K562 (cell line): ENCODE results near the gene VMP1. TPM values are rescaled to one million over a fixed set of nuclear protein-coding genes. Genes with fewer than 3 reads are reported as not detected.

Experiments
- ATAC-seq: fragments of 200-7000 bp; cut with Tn5 transposase; 3 replicates; pipeline ENCODE4 v1.9.1; 2020; ENCODE audit warnings: moderate library complexity
- BruUV-seq: library from RNA; stranded (reverse); fragments of 400-500 nt; replicated peaks from 2 replicates; lab custom pipeline; 2021; lab: Mats Ljungman, UMichigan
- CTCF ChIA-PET: fragments of 300-600 bp; formaldehyde crosslinking; extraction: SDS; loops from one replicate; lab custom pipeline; 2021; ENCODE audit warnings: low intra/inter-chr PET ratio; lab: Yijun Ruan, JAX
- POLR2A ChIA-PET: fragments of 300-600, 350-650 bp; sonication (Branson Sonifier 250); formaldehyde crosslinking; extraction: SDS; loops from one replicate; lab custom pipeline; 2021; ENCODE audit warnings: antibody characterized with exemption, inconsistent platforms; lab: Yijun Ruan, JAX
- DNase-seq, 4 experiments: peaks; one replicate each; pipeline versions ENCODE4 v3.0.0 to v3.0.0-alpha.2; 2011 to 2018; ENCODE audit warnings: low spot score in 3 of 4, mixed read lengths in 3 of 4; ENCODE audit errors: extremely low read depth in 1 of 4
- FAIRE-seq: peaks from 2 replicates; lab custom pipeline; 2011; peaks lifted over from hg19 to GRCh38; lab: Jason Lieb, UNC
- H2AFZ ChIP-seq: 2 replicates; pipeline ENCODE4 v1.6.0; 2011; ENCODE audit warnings: low read depth, low read length, control low read depth, inconsistent platforms
- H3K27ac ChIP-seq: fragments of 200-600 bp; 3 replicates; pipeline ENCODE4 v1.8.0; 2011; ENCODE audit warnings: low read depth, mild to moderate bottlenecking, control low read depth, inconsistent platforms, low read length, moderate library complexity, mixed read lengths; ENCODE audit errors: extremely low read depth
- H3K27me3 ChIP-seq, 2 experiments: fragments of 300-600 bp in 1 of 2; 2 replicates in 1 of 2; 3 replicates in 1 of 2; pipeline versions ENCODE4 v1.6.0 to v1.8.0; 2011; ENCODE audit warnings: inconsistent platforms in 2 of 2, low read length in 2 of 2, mild to moderate bottlenecking in 1 of 2, mixed read lengths in 1 of 2, moderate library complexity in 1 of 2; ENCODE audit not compliant: control insufficient read depth in 2 of 2, insufficient read depth in 2 of 2
- H3K36me3 ChIP-seq: fragments of 300-600 bp; 3 replicates; pipeline ENCODE4 v1.8.0; 2011; ENCODE audit warnings: mild to moderate bottlenecking, low read length, inconsistent platforms; ENCODE audit not compliant: control insufficient read depth, insufficient read depth
- H3K4me1 ChIP-seq, 2 experiments: fragments of 200-600 bp in 1 of 2; replicated peaks in 1 of 2; 2 replicates in 1 of 2; 3 replicates in 1 of 2; pipeline versions ENCODE4 v1.5.1 to v1.8.0; 2011; ENCODE audit warnings: inconsistent platforms in 2 of 2, low read length in 2 of 2, mild to moderate bottlenecking in 1 of 2, mixed read lengths in 1 of 2, moderate library complexity in 1 of 2; ENCODE audit not compliant: control insufficient read depth in 2 of 2, insufficient read depth in 2 of 2
- H3K4me2 ChIP-seq: 2 replicates; pipeline ENCODE4 v1.6.1; 2011; ENCODE audit warnings: low read length, control low read depth, inconsistent platforms, mixed read lengths; ENCODE audit not compliant: insufficient read depth
- H3K4me3 ChIP-seq: fragments of 200-600 bp; sonication (generic), shearing (Covaris generic); 2 replicates; pipeline ENCODE4 v1.5.1; 2016; ENCODE audit warnings: control low read depth, inconsistent platforms
- H3K79me2 ChIP-seq: fragments of 200-600 bp; 3 replicates; pipeline ENCODE4 v1.8.0; 2011; ENCODE audit warnings: low read length, inconsistent platforms; ENCODE audit not compliant: control insufficient read depth, insufficient read depth
- H3K9ac ChIP-seq, 2 experiments: 2 replicates each; pipeline versions ENCODE4 v1.6.0 to v1.6.1; 2011; ENCODE audit warnings: low read depth in 2 of 2, low read length in 2 of 2, control low read depth in 1 of 2, inconsistent platforms in 1 of 2, mild to moderate bottlenecking in 1 of 2, mixed read lengths in 1 of 2; ENCODE audit not compliant: insufficient read depth in 1 of 2
- H3K9me1 ChIP-seq: one replicate; pipeline ENCODE4 v1.6.0; 2011; ENCODE audit warnings: inconsistent platforms, mild to moderate bottlenecking, low read length, moderate library complexity; ENCODE audit not compliant: control insufficient read depth, insufficient read depth
- H3K9me3 ChIP-seq: replicated peaks from 2 replicates; pipeline ENCODE4 v1.5.1; 2011; ENCODE audit warnings: low read depth, low read length, inconsistent platforms; ENCODE audit not compliant: control insufficient read depth, insufficient read depth
- H4K20me1 ChIP-seq: replicated peaks from 2 replicates; pipeline ENCODE4 v1.6.1; 2011; ENCODE audit warnings: low read length, inconsistent platforms, mixed read lengths; ENCODE audit not compliant: control insufficient read depth, insufficient read depth
- C11orf30 ChIP-seq: fragments of 450-650 bp; IDR thresholded peaks from 2 replicates; pipeline ENCODE4 v1.6.1; 2016; ENCODE audit warnings: low read depth, mild to moderate bottlenecking
- CEBPG ChIP-seq, 3 experiments: fragments of 200-800 bp in 1 of 3; sonication (Bioruptor generic) in 1 of 3; sonication (generic) in 1 of 3; formaldehyde crosslinking in 1 of 3; IDR thresholded peaks in 2 of 3; conservative IDR thresholded peaks in 1 of 3; 2 replicates each; pipeline versions ENCODE4 v1.6.1 to v1.8.0; 2016 to 2022; ENCODE audit warnings: missing compliant biosample characterization in 2 of 3, missing genetic modification characterization in 2 of 3, mild to moderate bottlenecking in 1 of 3, missing genetic modification reagents in 1 of 3
- DACH1 ChIP-seq: fragments of 450-650 bp; IDR thresholded peaks from 2 replicates; pipeline ENCODE4 v1.6.1; 2018; ENCODE audit not compliant: partially characterized antibody
- E2F3 ChIP-seq: fragments of 250-450 bp; sonication (Bioruptor Pico); IDR thresholded peaks from 2 replicates; pipeline ENCODE4 v1.4.0; 2020; ENCODE audit warnings: mild to moderate bottlenecking
- MIER1 ChIP-seq: fragments of 450-650 bp; IDR thresholded peaks from 2 replicates; pipeline ENCODE4 v1.6.1; 2016; ENCODE audit warnings: antibody characterized with exemption, mild to moderate bottlenecking, low read depth
- POLR2A ChIP-seq: fragments of 450-650 bp; conservative IDR thresholded peaks from 2 replicates; pipeline ENCODE4 v1.6.1; 2016
- POLR2AphosphoS5 ChIP-seq: IDR thresholded peaks from 2 replicates; pipeline ENCODE4 v1.6.1; 2011; ENCODE audit warnings: mild to moderate bottlenecking, low read depth, low read length, moderate library complexity; ENCODE audit not compliant: control insufficient read depth, insufficient read depth
- POLR2G ChIP-seq: fragments of 200-400 bp; formaldehyde crosslinking; IDR thresholded peaks from 2 replicates; pipeline ENCODE4 v1.6.1; 2017; ENCODE audit warnings: low read depth, mild to moderate bottlenecking, antibody characterized with exemption, low read length, moderate library complexity
- POU5F1 ChIP-seq: fragments of 150-350 bp; IDR thresholded peaks from 2 replicates; pipeline ENCODE4 v1.6.1; 2014; ENCODE audit warnings: borderline replicate concordance, low read length, low read depth, mild to moderate bottlenecking; ENCODE audit not compliant: partially characterized antibody
- PREB ChIP-seq: sonication (generic); formaldehyde crosslinking; IDR thresholded peaks from 2 replicates; pipeline ENCODE4 v1.8.1; 2023; ENCODE audit warnings: mild to moderate bottlenecking, missing genetic modification reagents
- STAT5B ChIP-seq: fragments of 250-450 bp; sonication (Bioruptor Pico); IDR thresholded peaks from 2 replicates; pipeline ENCODE4 v1.8.0; 2021; ENCODE audit warnings: mild to moderate bottlenecking, inconsistent platforms
- SUPT5H ChIP-seq: fragments of 450-650 bp; IDR thresholded peaks from 2 replicates; pipeline ENCODE4 v1.6.1; 2016
- TAF9B ChIP-seq: fragments of 450-650 bp; IDR thresholded peaks from 2 replicates; pipeline ENCODE4 v1.6.1; 2018; ENCODE audit warnings: mild to moderate bottlenecking; ENCODE audit not compliant: partially characterized antibody
- THAP12 ChIP-seq: fragments of 250-450 bp; sonication (Bioruptor Pico); IDR thresholded peaks from 2 replicates; pipeline ENCODE4 v1.9.0; 2021; ENCODE audit warnings: mild to moderate bottlenecking, inconsistent platforms
- ZNF57 ChIP-seq: fragments of 450-650 bp; formaldehyde crosslinking; IDR thresholded peaks from 2 replicates; pipeline ENCODE4 v1.4.0; 2020; ENCODE audit warnings: mild to moderate bottlenecking, moderate library complexity
- WGBS: fragments of 100-300 bp; shearing (Covaris generic); methylation state at CpG from one replicate; pipeline ENCODE4 v1.1.6; 2016; ENCODE audit warnings: low coverage, mixed read lengths; ENCODE audit not compliant: insufficient coverage; ENCODE audit errors: missing lambda C conversion rate; 5-methylcytosine and 5-hydroxymethylcytosine counted together
- in situ Hi-C: fragments of 300-500 bp; cut with MboI; formaldehyde crosslinking; loops from 4 replicates; pipeline ENCODE4 v1.15.0; 2018; ENCODE audit warnings: inconsistent platforms, mixed read lengths
- intact Hi-C: fragments of 100-400 bp; cut with micrococcal nuclease; formaldehyde crosslinking; loops from 2 replicates; pipeline ENCODE4 v1.14.2; 2022
- polyA plus RNA-seq, 8 experiments: library from polyadenylated mRNA; depleted of rRNA in 4 of 8; stranded (reverse) in 5 of 8; unstranded in 3 of 8; fragments of >200 nt; fragmentation: Nextera tagmentation in 2 of 8; fragmentation: Illumina TruSeq in 1 of 8; extraction: Ambion mirVana in 2 of 8; extraction: Trizol in 1 of 8; gene quantifications; 2 replicates each; pipeline versions ENCODE4 v1.2.1 to v1.2.3, GENCODE V29; 2011 to 2014; ENCODE audit warnings: inconsistent platforms in 1 of 8, missing spikeins in 1 of 8
- total RNA-seq, 7 experiments: library from RNA; depleted of rRNA in 6 of 7; stranded (reverse); fragments of >200 nt in 6 of 7; fragmentation: Illumina TruSeq in 2 of 7; extraction: Trizol in 2 of 7; gene quantifications; 2 replicates each; pipeline versions ENCODE4 v1.2.1 to v1.2.3, GENCODE V29; 2011 to 2021; ENCODE audit warnings: low replicate concordance in 1 of 7
- TF ChIP-seq, protein P1 (sequence below), 2 experiments: IDR thresholded peaks; 2 replicates each; pipeline ENCODE4 v1.6.1; 2012; ENCODE audit warnings: improper control_type of control experiment in 2 of 2, low read depth in 2 of 2, low read length in 2 of 2, borderline replicate concordance in 1 of 2

The VMP1 gene
- total and polyA plus RNA-seq, 9 of the 15 experiments (the other 6 are each of a cell fraction or from before 2014, with no cell fraction given) = 123 to 304 (median 151) TPM

DNA sequence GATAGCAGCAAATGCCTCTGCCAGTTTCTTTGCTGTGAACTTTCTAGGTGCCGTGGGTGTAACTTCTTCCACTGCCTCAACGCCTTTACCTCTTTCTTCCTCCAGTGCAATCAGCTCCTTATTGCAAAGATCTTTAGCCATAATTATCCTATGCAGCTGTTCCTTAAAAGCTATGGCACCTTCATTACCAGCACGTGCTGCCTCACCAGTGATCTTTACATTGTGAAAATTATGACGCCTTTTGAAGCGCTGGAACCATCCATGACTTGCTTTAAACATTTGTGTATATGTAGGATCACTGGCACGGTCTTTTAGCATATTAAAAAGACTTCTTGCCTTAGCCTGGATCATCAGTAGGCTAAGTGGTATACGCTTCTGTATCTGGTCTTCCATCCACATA is 8.2 kb upstream of the VMP1 start (continued):
- TF ChIP-seq POLR2G (0 out of 2 replicates have a peak, but pooled peaks have one; percentile 27), ZNF57 (CRISPR knock-in tag) (no peak)

GRCh38 chr17:59699786-59700185 is 7.7 kb upstream of the VMP1 start:
- ChIA-PET POLR2A (interaction anchor here (0.6 to 4.4 kb wide), 2 partner anchors 10 to 17 kb away, joined by 3 to 19 read pairs; no protein-coding TSS in a partner anchor), CTCF (no interaction called here)
- no peak for ATAC-seq
- Histone ChIP-seq H3K36me3 (peaks cover 86% of the 10 kb centered on the region), H3K9me1 (no peaks in the 10 kb centered on the region), H3K9ac (no peak overlapping the region), H3K4me1 (peaks cover 11 to 64% of the 10 kb centered on the region in 2 experiments; a peak in 3 of 5 replicates), H4K20me1 (peaks cover 76% of the 10 kb centered on the region), H3K9me3 (no peaks in the 10 kb centered on the region), H3K27ac (no peak overlapping the region), H3K4me3 (no peak overlapping the region), H3K27me3 (no peaks in the 10 kb centered on the region), H3K79me2 (peaks cover 100% of the 10 kb centered on the region), H2AFZ (no peak overlapping the region), H3K4me2 (peak overlapping the region; percentile 39; the same call in 1 of the 2 replicates)
- DNase-seq = no peak
- intact Hi-C loops = no loop called here
- 85% methylated on average over 6 of the region's 6 CpGs for WGBS
- BruUV-seq = no TSS peak
- in situ Hi-C loops = no loop called here
- no peak for FAIRE-seq
- TF ChIP-seq STAT5B (no peak), CEBPG (CRISPR knock-in tag; IDR thresholded peaks at IDR 0.05) (no peak), CEBPG (tag; conservative IDR thresholded peaks at IDR 0.05 in 1 of 2, IDR thresholded peaks at IDR 0.05 in 1 of 2) (no peak), POU5F1 (no peak), DACH1 (no peak), PREB (CRISPR knock-in tag) (no peak), POLR2AphosphoS5 (peak; percentile 18; the same call in 1 of the 2 replicates), MIER1 (no peak), TAF9B (peak; percentile 27), SUPT5H (no peak), E2F3 (CRISPR knock-in tag) (no peak), C11orf30 (0 out of 2 replicates have a peak, but pooled peaks have one; percentile 27), THAP12 (CRISPR knock-in tag) (no peak), POLR2A (no peak)
- TF ChIP-seq, protein P1, sequence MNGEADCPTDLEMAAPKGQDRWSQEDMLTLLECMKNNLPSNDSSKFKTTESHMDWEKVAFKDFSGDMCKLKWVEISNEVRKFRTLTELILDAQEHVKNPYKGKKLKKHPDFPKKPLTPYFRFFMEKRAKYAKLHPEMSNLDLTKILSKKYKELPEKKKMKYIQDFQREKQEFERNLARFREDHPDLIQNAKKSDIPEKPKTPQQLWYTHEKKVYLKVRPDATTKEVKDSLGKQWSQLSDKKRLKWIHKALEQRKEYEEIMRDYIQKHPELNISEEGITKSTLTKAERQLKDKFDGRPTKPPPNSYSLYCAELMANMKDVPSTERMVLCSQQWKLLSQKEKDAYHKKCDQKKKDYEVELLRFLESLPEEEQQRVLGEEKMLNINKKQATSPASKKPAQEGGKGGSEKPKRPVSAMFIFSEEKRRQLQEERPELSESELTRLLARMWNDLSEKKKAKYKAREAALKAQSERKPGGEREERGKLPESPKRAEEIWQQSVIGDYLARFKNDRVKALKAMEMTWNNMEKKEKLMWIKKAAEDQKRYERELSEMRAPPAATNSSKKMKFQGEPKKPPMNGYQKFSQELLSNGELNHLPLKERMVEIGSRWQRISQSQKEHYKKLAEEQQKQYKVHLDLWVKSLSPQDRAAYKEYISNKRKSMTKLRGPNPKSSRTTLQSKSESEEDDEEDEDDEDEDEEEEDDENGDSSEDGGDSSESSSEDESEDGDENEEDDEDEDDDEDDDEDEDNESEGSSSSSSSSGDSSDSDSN (IDR thresholded peaks at IDR 0.05; ENCODE audit: borderline replicate concordance in 1 of 2, low read depth in 2 of 2, low read length in 2 of 2) = no peak
